Activated T-cell treated with anti-CD3 and anti-CD28 coated beads, Interleukin-2, amount 50 U/mL, for 72 hours (primary cell): ENCODE measurements around the gene LCN10. TPM values are rescaled to one million over a fixed set of nuclear protein-coding genes. Genes with fewer than 3 reads are reported as not detected.
A peak's percentile ranks its signal among the peaks of the same experiment; 100 is the strongest.

Experiments
- ATAC-seq, 2 donors: fragments of 150-1000 bp; cut with Tn5 transposase; replicated peaks in 1 of 2; 2 replicates each; pipeline ENCODE4 v1.10.0; 2021; ENCODE audit warnings: moderate library complexity in 2 of 2, mild to moderate bottlenecking in 1 of 2
- DNase-seq, 2 donors: peaks; one replicate each; pipeline ENCODE4 v3.0.0; 2021 to 2022; ENCODE audit warnings: mixed read lengths in 1 of 2
- H3K27ac Mint-ChIP-seq: one replicate; pipeline ENCODE4 v1.8.0; 2022; ENCODE audit warnings: mild to moderate bottlenecking, moderate library complexity, mixed read lengths
- H3K27me3 Mint-ChIP-seq: one replicate; pipeline ENCODE4 v1.8.0; 2022; ENCODE audit warnings: low read depth, mixed read lengths
- H3K36me3 Mint-ChIP-seq, 2 donors: one replicate each; pipeline ENCODE4 v1.8.0; 2022; ENCODE audit warnings: mixed read lengths in 2 of 2, mild to moderate bottlenecking in 1 of 2; ENCODE audit not compliant: insufficient read depth in 2 of 2
- H3K4me1 Mint-ChIP-seq: one replicate; pipeline ENCODE4 v1.8.0; 2022; ENCODE audit warnings: low read depth, mixed read lengths
- H3K4me3 Mint-ChIP-seq, 2 donors: one replicate each; pipeline ENCODE4 v1.8.0; 2022; ENCODE audit warnings: mild to moderate bottlenecking in 2 of 2, mixed read lengths in 2 of 2, moderate library complexity in 2 of 2
- H3K9me3 Mint-ChIP-seq, 2 donors: one replicate each; pipeline ENCODE4 v1.8.0; 2022; ENCODE audit warnings: mixed read lengths in 2 of 2
- total RNA-seq, 2 donors: library from RNA; stranded (reverse); gene quantifications; one replicate each; pipeline ENCODE4 v1.2.3, GENCODE V29; 2022

The LCN10 gene
- total RNA-seq, 2 donors from 2014 or later = 0.21 to 0.70 TPM

GRCh38 chr9:136703276-136703860, 39.4 kb downstream of the LCN10 start:
- ATAC-seq (no peak), DNase-seq (no peak)
- peaks cover 25% of the 10 kb centered on the region for H3K27me3 Mint-ChIP-seq
- H3K36me3 Mint-ChIP-seq = no peaks in the 10 kb centered on the region
- H3K4me3 Mint-ChIP-seq = no peak overlapping the region
- peaks cover 24% of the 10 kb centered on the region for H3K4me1 Mint-ChIP-seq
- no peak overlapping the region for H3K27ac Mint-ChIP-seq
- no peaks in the 10 kb centered on the region for H3K9me3 Mint-ChIP-seq

- H3K27me3 Mint-ChIP-seq = peaks cover 31% of the 10 kb centered on the region
- ATAC-seq (no peak), DNase-seq (no peak)
- H3K4me1 Mint-ChIP-seq = peaks cover 24% of the 10 kb centered on the region
- peak overlapping the region; percentile 81 to 92 for H3K4me3 Mint-ChIP-seq
- H3K27ac Mint-ChIP-seq = peak overlapping the region; percentile 71
- H3K36me3 Mint-ChIP-seq = no peaks in the 10 kb centered on the region
- H3K9me3 Mint-ChIP-seq = no peaks in the 10 kb centered on the region
Observed at GRCh38 chr9:136701668-136702053, 41.1 kb downstream of the LCN10 start.

GRCh38 chr9:136700959-136701667, 41.6 kb downstream of the LCN10 start:
- peak; percentile 81 to 86 for DNase-seq
- peak overlapping the region; percentile 81 to 92 for H3K4me3 Mint-ChIP-seq
- H3K4me1 Mint-ChIP-seq = peaks cover 24% of the 10 kb centered on the region
- H3K9me3 Mint-ChIP-seq = no peaks in the 10 kb centered on the region
- peak; percentile 96 to 98 for ATAC-seq
- H3K36me3 Mint-ChIP-seq = no peaks in the 10 kb centered on the region
- H3K27ac Mint-ChIP-seq = peak overlapping the region; percentile 71
- H3K27me3 Mint-ChIP-seq = peaks cover 30% of the 10 kb centered on the region

GRCh38 chr9:136700304-136700703, 42.4 kb downstream of the LCN10 start:
- ATAC-seq = no peak
- no peak overlapping the region for H3K27ac Mint-ChIP-seq
- H3K9me3 Mint-ChIP-seq = no peaks in the 10 kb centered on the region
- no peaks in the 10 kb centered on the region for H3K36me3 Mint-ChIP-seq
- H3K4me3 Mint-ChIP-seq = peak overlapping the region; percentile 81 to 92
- DNase-seq = no peak
- H3K4me1 Mint-ChIP-seq = peaks cover 24% of the 10 kb centered on the region
- peaks cover 22% of the 10 kb centered on the region for H3K27me3 Mint-ChIP-seq

- Mint-ChIP-seq H3K4me1 (peaks cover 24% of the 10 kb centered on the region), H3K4me3 (no peak overlapping the region), H3K36me3 (no peaks in the 10 kb centered on the region), H3K27ac (no peak overlapping the region), H3K9me3 (no peaks in the 10 kb centered on the region), H3K27me3 (peaks cover 17% of the 10 kb centered on the region)
- DNase-seq = no peak
- ATAC-seq = no peak
Observed at GRCh38 chr9:136698635-136699246, 44.0 kb downstream of the LCN10 start.

GRCh38 chr9:136697821-136698526, 44.8 kb downstream of the LCN10 start:
- Mint-ChIP-seq H3K36me3 (no peaks in the 10 kb centered on the region), H3K4me1 (peaks cover 24% of the 10 kb centered on the region), H3K9me3 (no peaks in the 10 kb centered on the region), H3K27ac (no peak overlapping the region), H3K4me3 (peak overlapping the region in 1 of 2 donors; percentile 63), H3K27me3 (peaks cover 17% of the 10 kb centered on the region)
- DNase-seq (no peak), ATAC-seq (no peak)

- no peaks in the 10 kb centered on the region for H3K36me3 Mint-ChIP-seq
- ATAC-seq (no peak), DNase-seq (no peak)
- peaks cover 17% of the 10 kb centered on the region for H3K27me3 Mint-ChIP-seq
- H3K4me1 Mint-ChIP-seq = peaks cover 24% of the 10 kb centered on the region
- no peaks in the 10 kb centered on the region for H3K9me3 Mint-ChIP-seq
- no peak overlapping the region for H3K27ac Mint-ChIP-seq
- peak overlapping the region in 1 of 2 donors; percentile 63 for H3K4me3 Mint-ChIP-seq
Observed at GRCh38 chr9:136697146-136697820, 45.5 kb downstream of the LCN10 start.

- ATAC-seq = no peak
- no peak overlapping the region for H3K27ac Mint-ChIP-seq
- H3K27me3 Mint-ChIP-seq = peaks cover 17% of the 10 kb centered on the region
- H3K36me3 Mint-ChIP-seq = no peaks in the 10 kb centered on the region
- no peak for DNase-seq
- no peaks in the 10 kb centered on the region for H3K9me3 Mint-ChIP-seq
- H3K4me1 Mint-ChIP-seq = peaks cover 16% of the 10 kb centered on the region
- peak overlapping the region in 1 of 2 donors; percentile 22 for H3K4me3 Mint-ChIP-seq
Observed at GRCh38 chr9:136696502-136696901, 46.2 kb downstream of the LCN10 start.

GRCh38 chr9:136695955-136696354, 46.8 kb downstream of the LCN10 start:
- Mint-ChIP-seq H3K9me3 (no peaks in the 10 kb centered on the region), H3K36me3 (no peaks in the 10 kb centered on the region), H3K27me3 (peaks cover 17% of the 10 kb centered on the region), H3K27ac (no peak overlapping the region), H3K4me1 (peaks cover 11% of the 10 kb centered on the region), H3K4me3 (peak overlapping the region in 1 of 2 donors; percentile 14)
- ATAC-seq = no peak
- no peak for DNase-seq

- Mint-ChIP-seq H3K4me1 (peaks cover 6% of the 10 kb centered on the region), H3K27ac (no peak overlapping the region), H3K36me3 (no peaks in the 10 kb centered on the region), H3K4me3 (no peak overlapping the region), H3K9me3 (no peaks in the 10 kb centered on the region), H3K27me3 (peaks cover 17% of the 10 kb centered on the region)
- DNase-seq = no peak
- no peak for ATAC-seq
Observed at GRCh38 chr9:136695435-136695895, 47.3 kb downstream of the LCN10 start.

- no peaks in the 10 kb centered on the region for H3K9me3 Mint-ChIP-seq
- H3K27ac Mint-ChIP-seq = no peak overlapping the region
- H3K27me3 Mint-ChIP-seq = peaks cover 13% of the 10 kb centered on the region
- no peak for ATAC-seq
- no peak overlapping the region for H3K4me3 Mint-ChIP-seq
- no peaks in the 10 kb centered on the region for H3K36me3 Mint-ChIP-seq
- no peaks in the 10 kb centered on the region for H3K4me1 Mint-ChIP-seq
- no peak for DNase-seq
Observed at GRCh38 chr9:136694872-136695247, 47.9 kb downstream of the LCN10 start.

- H3K27me3 Mint-ChIP-seq = peaks cover 13% of the 10 kb centered on the region
- no peaks in the 10 kb centered on the region for H3K9me3 Mint-ChIP-seq
- DNase-seq (peak; percentile 53 to 66), ATAC-seq (peak; percentile 73)
- H3K4me1 Mint-ChIP-seq = no peaks in the 10 kb centered on the region
- H3K36me3 Mint-ChIP-seq = no peaks in the 10 kb centered on the region
- no peak overlapping the region for H3K27ac Mint-ChIP-seq
- H3K4me3 Mint-ChIP-seq = no peak overlapping the region
Observed at GRCh38 chr9:136694163-136694871, 48.4 kb downstream of the LCN10 start.
